Astrocyte of the cerebellum (primary cell): ENCODE results near the gene TLCD1.
"Not testable (repeated sequence)": the region's sequence is repeated elsewhere in the genome, so short reads cannot be mapped to it uniquely, and the experiment has no call there.

Experiments
- DNase-seq: peaks from one replicate; pipeline ENCODE4 v3.0.0-alpha.2; 2011; ENCODE audit warnings: low read depth
- H3K4me3 ChIP-seq: 2 replicates; pipeline ENCODE4 v1.5.1; 2011; ENCODE audit warnings: mild to moderate bottlenecking, low read depth, low read length, moderate library complexity
- CTCF ChIP-seq: IDR thresholded peaks from 2 replicates; pipeline ENCODE4 v1.5.1; 2012; ENCODE audit warnings: low read length, low read depth, moderate library complexity, mild to moderate bottlenecking; ENCODE audit errors: missing control alignments
- in situ Hi-C: cut with HindIII; loops from 2 replicates; pipeline ENCODE4 v1.10.0; 2017; ENCODE audit warnings: low sequenced_read_pairs

Gene TLCD1

GRCh38 chr17:28737316-28737715, 11.3 kb upstream of the TLCD1 start:
- H3K4me3 ChIP-seq: no peak overlapping the region
- in situ Hi-C loops: no loop called here
- no peak for TF ChIP-seq CTCF
- no peak for DNase-seq

DNA sequence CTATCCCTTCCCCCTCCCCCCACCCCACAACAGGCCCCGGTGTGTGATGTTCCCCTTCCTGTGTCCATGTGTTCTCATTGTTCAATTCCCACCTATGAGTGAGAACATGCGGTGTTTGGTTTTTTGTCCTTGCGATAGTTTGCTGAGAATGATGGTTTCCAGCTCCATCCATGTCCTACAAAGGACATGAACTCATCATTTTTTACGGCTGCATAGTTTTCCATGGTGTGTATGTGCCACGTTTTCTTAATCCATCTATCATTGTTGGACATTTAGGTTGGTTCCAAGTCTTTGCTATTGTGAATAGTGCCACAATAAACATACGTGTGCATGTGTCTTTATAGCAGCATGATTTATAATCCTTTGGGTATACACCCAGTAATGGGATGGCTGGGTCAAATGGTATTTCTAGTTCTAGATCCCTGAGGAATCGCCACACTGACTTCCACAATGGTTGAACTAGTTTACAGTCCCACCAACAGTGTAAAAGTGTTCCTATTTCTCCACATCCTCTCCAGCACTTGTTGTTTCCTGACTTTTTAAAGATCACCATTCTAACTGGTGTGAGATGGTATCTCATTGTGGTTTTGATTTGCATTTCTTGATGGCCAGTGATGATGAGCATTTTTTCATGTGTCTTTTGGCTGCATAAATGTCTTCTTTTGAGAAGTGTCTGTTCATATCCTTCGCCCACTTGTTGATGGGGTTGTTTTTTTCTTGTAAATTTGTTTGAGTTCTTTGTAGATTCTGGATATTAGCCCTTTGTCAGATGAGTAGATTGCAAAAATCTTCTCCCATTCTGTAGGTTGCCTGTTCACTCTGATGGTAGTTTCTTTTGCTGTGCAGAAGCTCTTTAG, 10.1 kb upstream of the TLCD1 start:
- in situ Hi-C loops, DNase-seq, H3K4me3 ChIP-seq: not testable (repeated sequence)

- no peak for TF ChIP-seq CTCF
- no peak overlapping the region for H3K4me3 ChIP-seq
- no peak for DNase-seq
- in situ Hi-C loops: no loop called here
These were observed 9.2 kb upstream of the TLCD1 start for GRCh38 chr17:28735242-28735722.

- no peak for TF ChIP-seq CTCF
- no peak for DNase-seq
- no peak overlapping the region for H3K4me3 ChIP-seq
- in situ Hi-C loops: no loop called here
These were observed 8.7 kb upstream of the TLCD1 start for GRCh38 chr17:28734712-28735241.

DNA sequence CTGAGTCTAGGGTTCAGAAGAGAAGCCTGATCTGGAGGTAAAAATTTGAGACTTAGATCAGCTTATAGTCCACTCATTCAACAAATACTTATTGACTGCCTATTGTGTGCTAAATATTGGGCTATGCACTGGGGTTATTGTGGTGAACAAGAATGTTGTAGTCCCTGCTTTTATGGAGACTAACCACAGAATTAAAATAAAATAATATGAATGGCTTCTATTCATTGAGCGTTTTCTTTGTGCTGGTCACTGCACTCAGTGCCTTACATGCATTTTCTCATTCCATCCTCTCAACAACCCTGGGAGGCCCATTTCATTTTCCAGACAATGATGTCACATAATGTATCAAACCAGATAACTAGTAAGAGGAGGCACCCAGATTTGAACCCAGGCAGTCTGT, 7.3 kb upstream of the TLCD1 start:
- no peak for TF ChIP-seq CTCF
- in situ Hi-C loops: no loop called here
- no peak for DNase-seq
- no peak overlapping the region for H3K4me3 ChIP-seq

DNA sequence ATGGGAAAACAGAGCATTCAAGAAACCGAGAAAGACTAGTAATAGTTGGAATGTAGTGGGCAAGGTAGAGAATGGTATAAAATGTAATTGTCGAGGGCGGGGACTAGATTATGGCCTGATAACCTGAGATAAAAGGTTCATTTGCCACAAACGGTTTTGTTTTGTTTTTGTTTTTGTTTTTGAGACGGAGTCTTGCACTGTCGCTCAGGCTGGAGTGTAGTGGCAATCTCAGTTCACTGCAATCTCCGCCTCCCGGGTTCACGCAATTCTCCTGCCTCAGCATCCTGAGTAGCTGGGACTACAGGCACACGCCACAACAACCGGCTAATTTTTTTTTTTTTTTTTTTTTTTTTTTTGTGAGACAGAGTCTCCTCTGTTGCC, 3.9 kb upstream of the TLCD1 start:
- TF ChIP-seq CTCF: no peak
- in situ Hi-C loops: loop anchor here (10.0 kb wide), 1 partner anchor 55 kb away; no protein-coding TSS in a partner anchor
- no peak for DNase-seq
- no peak overlapping the region for H3K4me3 ChIP-seq
